H9 (cell line): ENCODE data around the gene TXNL4A. TPM values are rescaled to one million over a fixed set of nuclear protein-coding genes. Genes with fewer than 3 reads are reported as not detected.
A peak's percentile ranks its signal among the peaks of the same experiment; 100 is the strongest.

Source experiments
- DNase-seq: peaks from one replicate; pipeline ENCODE4 v3.0.0-alpha.2; 2017
- H2AFZ ChIP-seq: one replicate; pipeline ENCODE4 v1.6.1; 2013; ENCODE audit warnings: mild to moderate bottlenecking, low read length, control low read depth, moderate library complexity
- H2AK5ac ChIP-seq: 2 replicates; pipeline ENCODE4 v1.6.1; 2013; ENCODE audit warnings: low read length, control low read depth, mixed read lengths; ENCODE audit not compliant: insufficient read length
- H2BK120ac ChIP-seq: one replicate; pipeline ENCODE4 v1.6.1; 2013; ENCODE audit warnings: low read depth, mild to moderate bottlenecking, low read length, control low read depth, inconsistent platforms; ENCODE audit not compliant: poor library complexity, severe bottlenecking
- H2BK12ac ChIP-seq: 2 replicates; pipeline ENCODE4 v1.6.1; 2013; ENCODE audit warnings: low read length, control low read depth, mixed read lengths, low read depth; ENCODE audit not compliant: insufficient read length
- H2BK15ac ChIP-seq: 2 replicates; pipeline ENCODE4 v1.6.1; 2013; ENCODE audit warnings: low read depth, low read length, control low read depth
- H2BK20ac ChIP-seq: one replicate; pipeline ENCODE4 v1.6.1; 2013; ENCODE audit warnings: low read depth, mild to moderate bottlenecking, low read length, control low read depth, inconsistent platforms; ENCODE audit not compliant: poor library complexity, severe bottlenecking
- H2BK5ac ChIP-seq: 2 replicates; pipeline ENCODE4 v1.6.1; 2013; ENCODE audit warnings: low read length, control low read depth, mixed read lengths; ENCODE audit not compliant: insufficient read length
- H3K14ac ChIP-seq: 2 replicates; pipeline ENCODE4 v1.6.1; 2013; ENCODE audit warnings: low read length, control low read depth; ENCODE audit not compliant: insufficient read depth
- H3K18ac ChIP-seq: 2 replicates; pipeline ENCODE4 v1.6.1; 2013; ENCODE audit warnings: low read depth, mild to moderate bottlenecking, mixed read lengths, low read length, control low read depth; ENCODE audit not compliant: insufficient read length
- H3K23ac ChIP-seq: 2 replicates; pipeline ENCODE4 v1.6.1; 2013; ENCODE audit warnings: low read length, control low read depth, mixed read lengths, low read depth; ENCODE audit not compliant: insufficient read length
- H3K23me2 ChIP-seq: 2 replicates; pipeline ENCODE4 v1.6.1; 2013; ENCODE audit warnings: low read depth, mild to moderate bottlenecking, mixed read lengths, low read length, control low read depth; ENCODE audit not compliant: insufficient read length, poor library complexity, severe bottlenecking
- H3K27ac ChIP-seq: 2 replicates; pipeline ENCODE4 v1.5.1; 2013; ENCODE audit warnings: low read length, control low read depth, mixed read lengths, low read depth; ENCODE audit not compliant: insufficient read length
- H3K27me3 ChIP-seq: 2 replicates; pipeline ENCODE4 v1.6.1; 2013; ENCODE audit warnings: low read length, control low read depth, inconsistent platforms; ENCODE audit not compliant: insufficient read depth
- H3K4ac ChIP-seq: 2 replicates; pipeline ENCODE4 v1.6.1; 2013; ENCODE audit warnings: low read depth, mild to moderate bottlenecking, control low read depth, inconsistent platforms, low read length, moderate library complexity
- H3K4me1 ChIP-seq: 2 replicates; pipeline ENCODE4 v1.6.1; 2013; ENCODE audit warnings: low read length, control low read depth, inconsistent platforms; ENCODE audit not compliant: insufficient read depth
- H3K4me2 ChIP-seq: 2 replicates; pipeline ENCODE4 v1.6.1; 2013; ENCODE audit warnings: low read length, control low read depth, mixed read lengths; ENCODE audit not compliant: insufficient read length, insufficient read depth
- H3K56ac ChIP-seq: 2 replicates; pipeline ENCODE4 v1.6.1; 2013; ENCODE audit warnings: low read depth, mild to moderate bottlenecking, mixed read lengths, low read length, control low read depth; ENCODE audit not compliant: insufficient read length
- H3K79me1 ChIP-seq: 2 replicates; pipeline ENCODE4 v1.6.1; 2013; ENCODE audit warnings: low read depth, mild to moderate bottlenecking, moderate library complexity, low read length, control low read depth, inconsistent platforms; ENCODE audit not compliant: insufficient read depth, poor library complexity, severe bottlenecking
- H3K79me2 ChIP-seq: 2 replicates; pipeline ENCODE4 v1.6.1; 2013; ENCODE audit warnings: low read length, control low read depth, inconsistent platforms; ENCODE audit not compliant: insufficient read depth
- H3K9ac ChIP-seq: 2 replicates; pipeline ENCODE4 v1.6.1; 2013; ENCODE audit warnings: low read length, control low read depth, mixed read lengths; ENCODE audit not compliant: insufficient read length; ENCODE audit errors: extremely low read depth
- H3K9me3 ChIP-seq: one replicate; pipeline ENCODE4 v1.6.1; 2013; ENCODE audit warnings: low read depth, low read length, inconsistent platforms; ENCODE audit not compliant: control insufficient read depth
- H3T11ph ChIP-seq: one replicate; pipeline ENCODE4 v1.6.1; 2013; ENCODE audit warnings: mild to moderate bottlenecking, low read length, control low read depth, inconsistent platforms
- H4K20me1 ChIP-seq: one replicate; pipeline ENCODE4 v1.6.1; 2013; ENCODE audit not compliant: control insufficient read depth, insufficient read length, insufficient read depth
- H4K5ac ChIP-seq: 2 replicates; pipeline ENCODE4 v1.6.1; 2013; ENCODE audit warnings: low read depth, mild to moderate bottlenecking, mixed read lengths, low read length, control low read depth; ENCODE audit not compliant: insufficient read length
- H4K8ac ChIP-seq: replicated peaks from 2 replicates; pipeline ENCODE4 v1.6.1; 2013; ENCODE audit warnings: low read length, control low read depth, mixed read lengths, low read depth; ENCODE audit not compliant: insufficient read length
- H4K91ac ChIP-seq: 2 replicates; pipeline ENCODE4 v1.6.1; 2013; ENCODE audit warnings: low read depth, mild to moderate bottlenecking, moderate library complexity, mixed read lengths, low read length, control low read depth; ENCODE audit not compliant: insufficient read length
- H3K27ac Mint-ChIP-seq, 3 experiments: 2 replicates in 2 of 3; 3 replicates in 1 of 3; pipeline ENCODE4 v1.8.0; 2020 to 2021; ENCODE audit warnings: mixed read lengths in 3 of 3, mild to moderate bottlenecking in 1 of 3, moderate library complexity in 1 of 3
- H3K27me3 Mint-ChIP-seq: 2 replicates; pipeline ENCODE4 v1.8.0; 2021; ENCODE audit warnings: low read depth, mild to moderate bottlenecking, moderate library complexity, mixed read lengths
- H3K36me3 Mint-ChIP-seq, 3 experiments: 2 replicates in 2 of 3; 3 replicates in 1 of 3; pipeline ENCODE4 v1.8.0; 2020 to 2021; ENCODE audit warnings: low read depth in 3 of 3, mixed read lengths in 3 of 3; ENCODE audit not compliant: insufficient read depth in 1 of 3
- H3K4me1 Mint-ChIP-seq, 2 experiments: 2 replicates each; pipeline ENCODE4 v1.8.0; 2020; ENCODE audit warnings: mixed read lengths in 2 of 2
- H3K4me3 Mint-ChIP-seq, 2 experiments: 2 replicates in 1 of 2; 3 replicates in 1 of 2; pipeline ENCODE4 v1.8.0; 2020 to 2021; ENCODE audit warnings: mild to moderate bottlenecking in 2 of 2, mixed read lengths in 2 of 2, moderate library complexity in 1 of 2
- H3K9me3 Mint-ChIP-seq, 2 experiments: 2 replicates in 1 of 2; 3 replicates in 1 of 2; pipeline ENCODE4 v1.8.0; 2020; ENCODE audit warnings: mild to moderate bottlenecking in 2 of 2, mixed read lengths in 2 of 2, moderate library complexity in 1 of 2
- WGBS: extraction: QIAGEN DNeasy Blood & Tissue Kit; methylation state at CpG from one replicate; pipeline ENCODE4 v1.1.7; 2013; ENCODE audit warnings: missing lambda C conversion rate, low lambda C conversion rate, mixed read lengths; ENCODE audit not compliant: insufficient read length; ENCODE audit errors: extremely low coverage; 5-methylcytosine and 5-hydroxymethylcytosine counted together
- total RNA-seq: library from RNA; stranded (reverse); gene quantifications from 2 replicates; pipeline ENCODE4 v1.2.1, GENCODE V29; 2021
- TF ChIP-seq, protein P1 (sequence below): fragments of 200-600 bp; sonication (generic); conservative IDR thresholded peaks from 3 replicates; pipeline ENCODE4 v1.8.0; 2021; ENCODE audit warnings: antibody characterized with exemption, mild to moderate bottlenecking

TXNL4A gene
- total RNA-seq, 1 experiment from 2014 or later = 163 TPM

DNA sequence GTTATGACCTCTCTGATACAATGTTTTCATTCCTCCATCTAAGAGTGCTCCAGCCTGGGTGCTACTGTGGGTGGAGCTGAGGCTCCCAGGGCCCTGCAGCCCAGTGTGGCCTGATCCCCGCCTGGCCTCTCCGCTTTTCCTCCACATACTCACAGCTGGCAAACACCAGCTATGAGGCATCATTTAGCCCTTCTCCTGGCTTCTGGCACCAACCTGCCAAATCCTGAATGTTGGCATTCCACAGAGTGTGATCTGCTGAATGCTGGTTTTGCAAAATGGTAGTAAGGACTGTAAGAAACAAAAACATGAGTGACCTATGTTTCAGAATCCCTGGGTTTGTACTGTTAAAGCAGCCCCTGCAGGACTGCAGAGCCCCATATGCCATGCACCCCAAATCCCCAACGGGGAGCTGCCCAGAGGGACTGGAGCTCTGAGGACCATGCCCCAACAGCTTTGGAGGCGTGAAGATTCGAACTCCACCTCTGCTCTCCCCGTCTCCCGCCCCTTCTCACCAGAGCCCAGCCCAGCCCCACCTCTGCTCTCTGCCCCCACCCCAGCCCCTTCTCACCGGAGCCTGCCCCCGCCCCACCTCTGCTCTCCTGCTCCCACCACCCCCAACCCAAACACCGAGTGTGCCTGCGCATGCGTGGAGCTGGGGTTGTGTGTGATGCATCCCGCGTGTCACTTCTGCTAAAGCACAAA is 41.2 kb downstream of the TXNL4A start:
- Histone ChIP-seq H3K79me1 (no peaks in the 10 kb centered on the region), H3K79me2 (no peaks in the 10 kb centered on the region), H2AK5ac (no peak overlapping the region), H3K9ac (no peak overlapping the region), H2BK15ac (no peak overlapping the region), H3K4ac (no peak overlapping the region), H3K18ac (no peak overlapping the region), H3K14ac (no peak overlapping the region), H3K56ac (no peak overlapping the region), H3K27me3 (peaks cover 5% of the 10 kb centered on the region; the same call in 1 of the 2 replicates), H3K4me2 (no peak overlapping the region), H3K9me3 (no peaks in the 10 kb centered on the region), H4K20me1 (no peaks in the 10 kb centered on the region), H2BK5ac (no peak overlapping the region), H3K23me2 (peaks cover 4% of the 10 kb centered on the region), H2AFZ (no peak overlapping the region), H3K23ac (no peak overlapping the region), H3K27ac (no peak overlapping the region), H3K4me1 (no peaks in the 10 kb centered on the region), H4K5ac (no peak overlapping the region), H2BK120ac (no peak overlapping the region), H4K91ac (no peak overlapping the region), H2BK20ac (no peak overlapping the region), H3T11ph (no peak overlapping the region), H2BK12ac (no peak overlapping the region), H4K8ac (no peak overlapping the region)
- Mint-ChIP-seq H3K9me3 (no peaks in the 10 kb centered on the region), H3K4me3 (no peak overlapping the region), H3K27ac (no peak overlapping the region), H3K4me1 (peaks cover 9 to 25% of the 10 kb centered on the region in 2 experiments), H3K36me3 (peaks cover 0 to 7% (median 4%) of the 10 kb centered on the region in 3 experiments; a peak in 3 of 7 replicates), H3K27me3 (peaks cover 30% of the 10 kb centered on the region)
- WGBS = no CpG with 5 or more reads among the region's 14 CpGs
- TF ChIP-seq, protein P1, sequence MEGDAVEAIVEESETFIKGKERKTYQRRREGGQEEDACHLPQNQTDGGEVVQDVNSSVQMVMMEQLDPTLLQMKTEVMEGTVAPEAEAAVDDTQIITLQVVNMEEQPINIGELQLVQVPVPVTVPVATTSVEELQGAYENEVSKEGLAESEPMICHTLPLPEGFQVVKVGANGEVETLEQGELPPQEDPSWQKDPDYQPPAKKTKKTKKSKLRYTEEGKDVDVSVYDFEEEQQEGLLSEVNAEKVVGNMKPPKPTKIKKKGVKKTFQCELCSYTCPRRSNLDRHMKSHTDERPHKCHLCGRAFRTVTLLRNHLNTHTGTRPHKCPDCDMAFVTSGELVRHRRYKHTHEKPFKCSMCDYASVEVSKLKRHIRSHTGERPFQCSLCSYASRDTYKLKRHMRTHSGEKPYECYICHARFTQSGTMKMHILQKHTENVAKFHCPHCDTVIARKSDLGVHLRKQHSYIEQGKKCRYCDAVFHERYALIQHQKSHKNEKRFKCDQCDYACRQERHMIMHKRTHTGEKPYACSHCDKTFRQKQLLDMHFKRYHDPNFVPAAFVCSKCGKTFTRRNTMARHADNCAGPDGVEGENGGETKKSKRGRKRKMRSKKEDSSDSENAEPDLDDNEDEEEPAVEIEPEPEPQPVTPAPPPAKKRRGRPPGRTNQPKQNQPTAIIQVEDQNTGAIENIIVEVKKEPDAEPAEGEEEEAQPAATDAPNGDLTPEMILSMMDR = no peak
- peak; percentile 24 for DNase-seq
